GM19025 (cell line): ENCODE data around the gene ZNF609.

Experiments
- ATAC-seq: cut with Tn5 transposase; IDR thresholded peaks from one replicate; pipeline ENCODE4 v1.9.1; 2021; ENCODE audit warnings: mild to moderate bottlenecking, low read depth, moderate library complexity; ENCODE audit not compliant: unreplicated experiment

The ZNF609 gene

DNA sequence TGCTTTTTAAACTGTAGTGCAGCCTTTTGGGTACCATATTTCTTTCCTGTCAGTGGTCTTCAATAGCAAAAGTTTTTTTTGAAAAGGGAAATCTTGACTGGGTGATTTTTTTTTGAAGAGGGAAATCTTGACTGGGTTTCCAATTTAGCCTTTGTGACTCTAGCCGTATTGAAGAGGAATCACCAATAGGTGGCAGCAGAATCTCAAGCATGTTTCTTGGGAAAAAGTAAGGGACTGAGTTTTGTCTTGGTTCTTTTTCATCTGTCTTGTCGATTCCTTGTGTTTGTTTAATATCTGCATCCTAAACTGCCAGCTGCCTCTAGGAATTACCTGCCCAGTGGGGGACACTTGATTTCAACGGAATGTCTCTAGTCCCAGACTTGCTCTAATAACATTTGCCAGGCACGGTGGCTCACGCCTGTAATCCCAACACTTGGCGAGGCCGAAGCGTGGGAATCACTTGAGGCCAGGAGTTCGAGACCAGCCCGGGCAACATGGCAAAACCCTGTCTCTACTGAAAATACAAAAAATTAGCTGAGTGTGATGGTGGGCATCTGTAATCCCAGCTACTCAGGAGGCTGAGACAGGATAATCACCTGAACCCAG, 225.9 kb downstream of the ZNF609 start:
- ATAC-seq: no peak

DNA sequence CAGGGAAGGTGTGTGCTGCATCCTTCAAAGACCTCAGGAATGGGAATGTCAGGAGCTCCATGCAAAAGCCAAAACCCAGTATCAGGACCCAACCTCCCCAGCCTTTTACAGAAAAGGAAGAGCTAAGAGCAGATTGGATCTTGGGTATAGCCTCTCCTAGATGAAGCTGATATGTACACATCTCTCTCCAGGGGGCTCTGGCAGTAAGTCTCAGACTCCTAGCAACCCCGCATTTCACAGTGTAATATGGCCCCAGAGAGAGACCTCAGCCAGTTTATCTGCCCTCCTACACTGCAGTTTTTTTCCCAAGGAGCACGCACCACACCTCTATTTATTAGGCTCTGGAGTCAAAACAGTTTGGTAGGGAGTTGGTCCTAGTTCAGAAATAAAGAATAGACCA, 226.8 kb downstream of the ZNF609 start:
- ATAC-seq: no peak

DNA sequence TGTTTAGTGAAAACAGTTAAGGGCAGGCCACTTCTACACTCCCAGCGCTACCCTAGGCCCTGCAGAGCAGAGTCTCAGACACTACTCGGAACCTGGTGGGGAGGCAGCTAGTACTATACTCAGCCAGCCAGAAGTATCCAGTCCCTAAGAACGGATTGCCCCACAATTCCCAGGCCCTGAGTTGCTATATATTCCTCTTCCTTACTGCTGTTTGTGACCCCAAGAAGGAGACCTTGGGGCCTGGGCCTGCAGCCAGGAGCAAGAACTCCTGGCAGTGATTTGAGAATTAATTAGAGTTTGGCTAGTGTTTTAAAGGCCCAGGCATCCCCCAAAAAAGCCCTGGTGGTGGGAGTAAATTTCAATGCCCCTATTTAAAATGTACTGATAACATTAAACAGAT, 227.3 kb downstream of the ZNF609 start:
- no peak for ATAC-seq

DNA sequence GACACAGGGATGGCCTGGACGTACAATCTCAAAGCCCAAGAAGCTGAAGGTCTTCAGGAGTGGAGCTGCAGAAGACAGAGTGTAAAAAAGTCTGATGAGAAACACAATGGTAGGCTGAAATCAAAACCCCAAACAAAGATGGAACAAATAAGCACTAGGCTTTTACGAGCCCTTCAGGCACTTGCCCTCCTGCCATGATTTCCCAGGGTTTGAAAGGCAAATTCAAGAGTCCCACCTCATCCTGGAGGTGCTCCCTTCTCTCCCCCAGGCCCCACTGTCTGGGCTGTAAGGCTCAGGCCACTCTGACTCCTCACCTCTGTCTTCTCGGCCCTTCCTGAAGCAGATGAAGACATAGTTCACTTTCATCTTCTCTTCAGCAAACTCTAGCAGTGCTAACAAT, 228.4 kb downstream of the ZNF609 start:
- no peak for ATAC-seq

DNA sequence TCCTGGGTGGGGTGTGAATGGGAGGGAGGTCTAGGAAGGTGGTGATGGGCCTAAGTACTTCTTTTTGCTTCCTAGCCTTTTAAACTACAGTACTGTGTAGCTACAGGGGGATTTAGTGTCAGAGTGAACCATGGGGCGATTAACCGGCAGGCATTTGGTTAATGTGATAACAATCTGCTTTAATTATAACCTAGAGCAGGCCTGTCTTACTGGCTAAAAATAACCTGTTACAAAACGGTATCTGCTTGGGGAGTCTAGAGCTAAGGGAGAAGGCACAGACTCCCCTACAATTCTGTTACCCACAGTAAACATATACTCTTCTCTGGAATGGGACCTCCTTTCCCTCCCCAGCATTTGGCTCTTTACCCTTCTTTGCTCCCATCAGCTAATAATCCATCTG, 229.6 kb downstream of the ZNF609 start:
- ATAC-seq: no peak

DNA sequence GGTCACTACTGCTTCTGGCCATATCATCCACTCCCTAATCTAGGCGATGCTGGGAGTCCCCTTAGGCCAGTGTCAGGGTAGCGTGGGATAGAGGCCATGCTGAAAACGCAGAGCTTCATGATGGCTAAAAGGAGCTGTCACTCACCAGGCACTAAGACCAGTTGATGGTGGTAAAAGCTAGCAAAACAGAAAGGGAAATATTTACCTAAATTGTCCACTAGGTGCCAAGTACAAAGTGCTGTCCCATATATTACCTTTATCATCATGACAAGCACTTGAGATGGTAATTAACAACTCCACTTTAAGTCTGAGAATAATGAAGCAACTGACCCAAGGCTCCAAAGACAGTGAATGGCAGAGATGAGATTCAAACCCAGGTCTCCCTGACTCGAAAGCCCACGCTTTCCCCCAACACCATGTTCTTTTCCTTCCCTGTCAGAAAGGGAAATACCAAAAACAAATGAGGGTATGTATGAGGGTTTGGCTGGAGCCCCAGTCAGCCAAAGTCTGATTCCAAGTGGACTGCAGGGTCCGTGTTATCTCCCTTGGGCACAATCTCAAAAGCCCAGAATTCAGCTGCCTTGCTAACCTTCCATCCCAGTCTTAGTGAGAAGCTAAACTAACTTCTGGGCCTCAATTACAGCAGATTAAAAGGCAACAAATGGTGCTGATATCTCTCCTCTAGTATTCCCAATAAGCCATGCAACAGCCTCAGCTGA, 230.4 kb downstream of the ZNF609 start:
- ATAC-seq: no peak

DNA sequence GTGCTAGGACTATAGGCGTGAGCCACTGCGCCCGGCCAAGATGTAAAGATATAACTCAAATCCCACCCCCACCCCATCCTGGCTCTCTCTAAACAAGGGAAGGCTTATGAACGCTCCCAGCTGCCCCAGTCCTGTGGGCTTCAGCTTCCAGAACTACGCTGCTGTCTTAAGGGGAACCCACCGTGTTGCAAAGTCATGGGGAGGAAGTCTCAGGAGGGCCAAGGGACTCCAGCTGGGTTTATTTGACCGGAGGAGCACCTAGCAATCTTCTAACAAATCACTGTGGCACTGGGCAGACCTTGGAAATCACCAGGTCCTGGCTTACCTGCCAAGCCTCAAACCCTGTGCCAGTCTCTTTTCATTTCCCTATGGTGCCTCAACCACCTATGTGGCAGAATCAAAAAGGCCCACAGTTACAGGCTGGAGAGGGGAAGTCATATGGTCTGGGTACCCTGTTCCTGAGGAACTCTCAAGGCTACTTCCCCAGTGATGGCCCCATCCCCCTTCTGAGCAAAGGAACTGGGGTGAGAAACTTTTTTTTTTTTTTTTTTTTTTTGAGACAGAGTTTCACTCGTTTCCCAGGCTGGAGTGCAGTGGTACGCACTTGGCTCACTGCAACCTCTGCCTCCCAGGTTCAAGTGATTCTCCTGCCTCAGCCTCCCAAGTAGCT, 231.7 kb downstream of the ZNF609 start:
- no peak for ATAC-seq

DNA sequence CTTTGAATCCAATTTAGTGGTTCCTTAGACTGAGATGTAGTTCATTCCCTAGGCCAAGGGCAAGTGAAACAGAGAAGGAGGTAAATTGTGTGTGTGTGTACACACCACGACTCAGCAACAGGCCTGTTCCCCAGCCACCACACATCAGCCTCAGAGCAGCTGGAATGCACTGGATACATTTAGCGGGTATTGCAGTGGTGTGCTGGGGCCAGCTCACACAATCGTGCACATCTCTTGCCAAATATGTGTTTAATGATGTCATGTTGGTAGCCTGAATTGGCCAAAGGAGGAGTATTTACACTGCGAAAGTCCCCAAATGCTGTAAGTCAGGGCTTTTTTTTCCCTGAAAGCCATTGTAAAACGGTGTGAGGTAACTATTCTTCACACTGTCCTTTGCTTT, 232.8 kb downstream of the ZNF609 start:
- no peak for ATAC-seq

DNA sequence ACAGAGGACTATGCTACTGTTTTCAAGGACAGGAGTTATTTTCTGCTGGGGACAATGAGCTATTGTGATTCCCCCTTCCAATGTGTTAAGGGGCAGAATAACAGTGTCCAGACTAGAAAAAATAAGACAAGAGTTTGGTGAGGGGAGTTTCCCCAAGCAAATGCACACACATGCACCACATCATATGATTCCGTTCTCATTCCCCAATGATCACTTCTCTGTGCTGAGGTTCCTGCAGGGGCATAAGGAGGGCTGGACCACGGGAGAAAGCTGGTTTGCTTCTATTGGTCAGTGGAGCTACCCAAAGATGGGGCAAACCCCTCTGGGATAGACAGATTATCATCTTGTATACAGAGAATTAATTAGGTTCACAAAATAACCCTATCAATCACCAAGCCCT, 234.4 kb downstream of the ZNF609 start:
- ATAC-seq: no peak

DNA sequence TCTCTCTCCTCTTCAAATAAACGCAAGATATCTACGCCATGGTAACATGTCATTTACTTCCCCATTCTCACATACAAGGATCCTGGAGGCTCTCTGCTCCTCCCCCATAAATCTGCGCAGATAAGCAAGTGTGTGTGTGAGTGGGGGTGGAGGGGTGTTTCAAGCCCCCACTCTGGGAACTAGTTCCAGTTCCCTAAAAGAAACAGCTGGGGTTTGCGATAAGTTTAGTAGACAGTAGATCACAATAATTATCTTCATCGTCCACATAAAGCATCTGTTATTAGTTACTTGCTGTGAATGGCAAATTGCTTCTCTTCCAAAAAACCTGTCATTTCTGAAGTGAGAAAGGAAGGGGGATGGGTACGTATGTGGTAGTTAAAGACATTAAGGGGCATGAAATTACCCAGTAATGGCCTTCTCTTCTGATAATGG, 235.2 kb downstream of the ZNF609 start:
- ATAC-seq: no peak

DNA sequence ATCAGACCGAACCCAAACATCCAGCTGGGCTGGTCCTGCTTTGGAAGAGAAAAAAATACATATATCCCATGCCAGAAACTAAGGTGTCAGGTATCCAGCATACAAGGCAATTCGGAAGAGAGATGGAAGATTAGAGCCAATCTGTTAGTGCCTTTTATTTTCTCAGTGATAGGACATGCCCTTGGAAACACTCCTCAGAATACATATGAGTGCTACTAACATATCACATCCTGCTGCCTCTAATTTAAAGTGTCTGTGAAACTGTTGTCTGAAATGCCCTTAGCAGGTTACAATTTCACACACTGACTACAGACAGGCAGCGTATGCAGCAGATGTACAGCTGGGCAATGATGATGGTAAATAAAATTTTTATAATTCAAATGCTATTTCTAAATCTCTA, 236.1 kb downstream of the ZNF609 start:
- ATAC-seq: no peak

DNA sequence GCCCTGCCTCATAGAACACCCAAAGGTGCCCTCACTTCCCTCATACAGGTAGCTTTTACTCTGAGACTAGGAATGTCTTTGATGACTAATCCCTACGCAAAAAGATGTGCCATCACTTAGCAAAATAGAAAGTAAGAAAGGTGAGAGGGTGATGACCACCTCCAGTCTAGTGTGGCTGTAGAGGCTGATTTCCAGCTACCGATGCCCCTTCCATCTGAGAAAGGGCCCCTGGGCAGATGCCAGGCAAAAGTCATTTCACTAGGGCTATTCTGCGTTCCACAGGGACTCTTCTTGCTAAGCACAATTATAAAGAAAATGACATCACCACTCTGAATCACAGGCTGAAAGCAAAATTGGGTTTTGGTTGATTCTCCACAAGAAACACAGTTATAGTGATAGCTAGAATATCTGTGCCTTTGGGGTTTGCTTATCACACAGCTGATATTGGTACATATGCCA, 237.6 kb downstream of the ZNF609 start:
- ATAC-seq: no peak

DNA sequence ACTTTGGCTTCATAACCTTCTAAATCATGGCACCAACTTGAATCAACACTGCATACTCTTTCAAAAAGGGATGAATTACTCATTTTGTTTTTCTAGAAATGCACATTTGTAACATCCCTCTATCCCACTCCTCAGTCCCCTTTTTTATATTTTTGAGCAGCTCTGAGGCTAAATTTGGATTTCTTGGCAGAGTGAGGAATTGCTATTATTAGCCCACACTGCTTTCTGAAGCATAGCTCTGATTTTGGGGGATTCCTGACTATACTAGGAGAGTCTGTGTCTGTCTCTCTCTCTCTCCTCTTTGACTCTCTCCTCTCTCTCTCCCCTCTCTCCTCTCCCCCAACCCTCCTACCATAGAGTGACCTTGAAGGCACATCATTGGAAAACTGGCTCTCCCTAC, 238.4 kb downstream of the ZNF609 start:
- ATAC-seq: no peak

DNA sequence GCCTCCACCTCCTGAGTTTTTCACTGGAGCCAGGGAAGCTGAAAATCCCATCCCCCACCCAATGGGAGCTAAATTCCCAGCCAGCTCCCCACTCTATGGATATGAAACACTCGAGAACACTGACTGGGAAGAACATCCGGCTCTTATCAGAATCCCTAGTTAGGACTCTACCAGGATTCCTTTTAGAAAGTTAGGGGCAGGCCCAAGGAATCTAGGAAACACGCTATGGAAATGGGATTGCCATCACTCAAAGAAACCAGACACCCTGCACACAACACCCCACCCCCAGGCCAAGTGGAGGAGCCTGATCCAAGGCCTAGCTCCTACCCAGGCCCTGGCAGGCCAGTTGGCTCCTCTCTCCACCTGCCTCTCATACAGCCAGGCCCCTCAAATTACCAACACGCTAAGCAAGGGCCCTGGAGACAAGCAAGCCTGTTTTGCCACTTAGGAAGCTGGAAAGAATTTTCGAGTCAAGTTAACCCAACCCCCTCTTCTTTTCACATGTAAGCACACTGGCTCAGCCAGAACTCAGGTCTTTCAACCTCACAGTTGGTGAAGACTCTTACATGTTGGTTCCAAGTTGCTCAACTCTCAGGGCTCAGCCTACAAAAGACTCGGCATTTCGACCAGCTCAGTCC, 239.5 kb downstream of the ZNF609 start:
- no peak for ATAC-seq

DNA sequence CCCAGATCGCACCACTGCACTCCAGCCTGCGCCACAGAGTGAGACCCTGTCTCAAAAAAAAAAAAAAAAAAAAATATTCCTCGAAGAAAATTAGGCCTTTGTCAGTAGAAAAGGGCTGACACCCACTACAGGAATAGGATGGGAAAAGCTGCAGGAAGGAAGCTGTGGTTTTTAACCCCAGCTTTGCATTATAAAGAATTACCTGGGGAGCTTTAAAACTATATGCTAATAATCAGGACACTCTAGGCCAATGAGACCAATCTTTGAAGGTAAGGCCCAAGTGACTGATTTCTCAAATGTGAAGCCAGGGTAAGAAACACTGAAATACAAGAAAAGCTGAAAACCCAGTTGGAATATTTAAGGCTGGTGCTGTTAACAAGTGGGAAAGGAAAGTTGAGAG, 240.7 kb downstream of the ZNF609 start:
- no peak for ATAC-seq

DNA sequence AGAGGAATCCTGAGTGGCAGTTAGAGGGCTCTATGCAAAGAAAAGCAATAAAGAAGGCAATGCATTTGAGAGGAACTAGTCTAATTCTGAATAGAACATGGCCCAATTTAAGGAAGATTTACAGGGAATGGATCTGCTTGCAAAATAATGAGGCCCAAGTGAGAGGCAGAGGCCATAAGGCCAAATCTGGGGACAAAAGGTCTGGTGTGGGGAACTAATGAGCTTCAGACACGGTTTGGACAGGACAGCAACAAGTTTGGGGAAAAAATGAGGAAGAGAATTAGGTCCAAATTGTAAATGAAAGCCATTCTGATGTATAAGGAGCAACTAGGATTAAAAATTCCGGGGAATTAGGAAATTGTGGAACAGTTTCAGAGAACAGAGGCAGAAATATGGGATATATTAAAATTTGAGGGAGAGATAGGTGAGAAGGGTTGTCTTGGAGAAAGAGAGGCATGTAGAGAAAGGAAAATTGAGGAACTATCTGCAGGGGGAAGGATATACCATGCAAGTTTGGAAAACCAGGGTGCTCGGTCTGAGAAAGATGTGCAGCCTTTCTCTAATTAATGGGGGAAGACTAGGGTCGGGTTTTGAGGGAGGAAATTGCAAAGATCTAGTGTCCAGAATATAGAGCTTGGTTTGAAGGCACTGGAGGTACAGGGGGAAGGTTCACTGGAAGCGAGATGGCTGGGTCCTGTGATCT, 241.3 kb downstream of the ZNF609 start:
- no peak for ATAC-seq

DNA sequence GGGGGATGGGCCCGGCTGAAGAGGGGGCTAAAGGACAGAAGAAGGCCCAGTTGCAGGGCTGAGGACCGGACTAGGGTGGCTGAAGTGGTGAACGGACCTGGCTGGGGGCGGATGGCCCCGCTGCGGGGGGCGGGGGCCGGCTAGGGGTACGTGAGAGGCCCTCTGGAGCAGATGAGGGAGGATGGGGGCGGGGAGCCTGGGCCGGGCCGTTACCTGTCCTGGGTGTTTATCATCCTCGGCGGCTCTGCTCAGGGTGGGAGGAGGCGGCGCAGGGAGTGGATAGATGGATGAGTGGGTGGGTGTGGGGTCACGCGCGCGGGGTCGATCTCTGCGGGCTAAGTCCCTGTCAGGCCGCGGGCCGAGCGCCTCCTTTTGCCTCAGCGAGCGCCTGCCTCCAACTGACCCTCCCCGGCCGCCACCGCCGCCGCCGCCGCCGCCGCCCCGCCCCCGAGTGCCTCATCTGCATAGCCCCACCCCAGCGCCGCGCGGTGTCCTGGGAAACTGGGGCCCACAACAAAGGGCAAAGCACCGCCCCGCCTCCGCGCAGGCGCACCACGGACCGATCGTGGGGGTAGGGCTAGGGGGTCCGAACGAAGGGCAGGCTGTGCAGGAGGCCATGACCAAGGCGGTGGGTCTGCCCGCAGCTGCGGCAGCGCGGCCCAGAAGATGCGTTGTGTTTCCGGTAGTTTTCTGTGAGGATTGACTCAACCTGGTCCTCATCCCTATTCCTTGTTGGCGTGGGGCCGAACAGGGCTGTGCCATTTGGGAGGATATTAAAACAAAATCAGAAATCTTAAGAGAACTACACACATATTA, 242.6 kb downstream of the ZNF609 start:
- ATAC-seq: peak; percentile 87

DNA sequence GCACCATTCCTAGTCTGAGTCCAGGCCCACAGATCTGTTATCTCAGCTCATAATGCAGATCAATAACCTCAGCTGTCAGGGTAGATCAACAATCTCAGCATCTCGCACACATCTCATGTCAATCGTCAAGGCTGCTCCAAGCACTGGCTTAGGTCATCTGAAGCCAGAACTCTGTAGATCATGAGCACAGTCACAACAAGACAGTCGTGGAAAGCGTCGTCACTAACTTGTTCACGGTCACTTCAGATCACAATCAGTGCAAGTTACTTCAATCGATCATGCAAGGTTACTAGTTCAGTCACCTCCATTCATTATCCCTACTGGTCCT, 243.2 kb downstream of the ZNF609 start:
- no peak for ATAC-seq

DNA sequence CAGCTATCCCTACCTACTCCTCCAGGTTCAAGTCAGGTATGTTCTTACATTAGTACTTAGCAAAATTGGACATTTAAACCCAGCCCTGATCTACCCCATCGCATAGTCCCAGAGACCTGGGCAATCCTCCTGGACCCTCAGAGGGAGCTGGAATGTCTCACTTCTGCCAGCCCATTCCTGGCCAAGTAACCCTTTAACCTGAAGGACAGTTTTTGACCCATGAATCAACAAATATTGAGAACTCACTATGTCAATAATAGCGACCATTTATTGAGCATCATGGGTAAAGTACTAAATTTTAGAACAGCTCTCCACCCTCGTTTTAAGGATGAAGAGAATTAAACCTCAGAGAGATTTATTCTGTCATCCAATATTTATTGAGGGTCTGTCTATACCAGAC, 244.6 kb downstream of the ZNF609 start:
- ATAC-seq: no peak
